K562 (cell line): ENCODE data around the gene CTNNB1. TPM values are rescaled to one million over a fixed set of nuclear protein-coding genes. Genes with fewer than 3 reads are reported as not detected.
A peak's percentile ranks its signal among the peaks of the same experiment; 100 is the strongest.

Experiments used
- ATAC-seq: fragments of 200-7000 bp; cut with Tn5 transposase; 3 replicates; pipeline ENCODE4 v1.9.1; 2020; ENCODE audit warnings: moderate library complexity
- BruUV-seq: library from RNA; stranded (reverse); fragments of 400-500 nt; replicated peaks from 2 replicates; lab custom pipeline; 2021; lab: Mats Ljungman, UMichigan
- CTCF ChIA-PET: fragments of 300-600 bp; formaldehyde crosslinking; extraction: SDS; loops from one replicate; lab custom pipeline; 2021; ENCODE audit warnings: low intra/inter-chr PET ratio; lab: Yijun Ruan, JAX
- POLR2A ChIA-PET: fragments of 300-600, 350-650 bp; sonication (Branson Sonifier 250); formaldehyde crosslinking; extraction: SDS; loops from one replicate; lab custom pipeline; 2021; ENCODE audit warnings: antibody characterized with exemption, inconsistent platforms; lab: Yijun Ruan, JAX
- DNase-seq, 4 experiments: peaks; one replicate each; pipeline versions ENCODE4 v3.0.0 to v3.0.0-alpha.2; 2011 to 2018; ENCODE audit warnings: low spot score in 3 of 4, mixed read lengths in 3 of 4; ENCODE audit errors: extremely low read depth in 1 of 4
- FAIRE-seq: peaks from 2 replicates; lab custom pipeline; 2011; peaks lifted over from hg19 to GRCh38; lab: Jason Lieb, UNC
- H2AFZ ChIP-seq: 2 replicates; pipeline ENCODE4 v1.6.0; 2011; ENCODE audit warnings: low read depth, low read length, control low read depth, inconsistent platforms
- H3K27ac ChIP-seq: fragments of 200-600 bp; 3 replicates; pipeline ENCODE4 v1.8.0; 2011; ENCODE audit warnings: low read depth, mild to moderate bottlenecking, control low read depth, inconsistent platforms, low read length, moderate library complexity, mixed read lengths; ENCODE audit errors: extremely low read depth
- H3K27me3 ChIP-seq, 2 experiments: fragments of 300-600 bp in 1 of 2; 2 replicates in 1 of 2; 3 replicates in 1 of 2; pipeline versions ENCODE4 v1.6.0 to v1.8.0; 2011; ENCODE audit warnings: inconsistent platforms in 2 of 2, low read length in 2 of 2, mild to moderate bottlenecking in 1 of 2, mixed read lengths in 1 of 2, moderate library complexity in 1 of 2; ENCODE audit not compliant: control insufficient read depth in 2 of 2, insufficient read depth in 2 of 2
- H3K36me3 ChIP-seq: fragments of 300-600 bp; 3 replicates; pipeline ENCODE4 v1.8.0; 2011; ENCODE audit warnings: mild to moderate bottlenecking, low read length, inconsistent platforms; ENCODE audit not compliant: control insufficient read depth, insufficient read depth
- H3K4me1 ChIP-seq, 2 experiments: fragments of 200-600 bp in 1 of 2; replicated peaks in 1 of 2; 2 replicates in 1 of 2; 3 replicates in 1 of 2; pipeline versions ENCODE4 v1.5.1 to v1.8.0; 2011; ENCODE audit warnings: inconsistent platforms in 2 of 2, low read length in 2 of 2, mild to moderate bottlenecking in 1 of 2, mixed read lengths in 1 of 2, moderate library complexity in 1 of 2; ENCODE audit not compliant: control insufficient read depth in 2 of 2, insufficient read depth in 2 of 2
- H3K4me2 ChIP-seq: 2 replicates; pipeline ENCODE4 v1.6.1; 2011; ENCODE audit warnings: low read length, control low read depth, inconsistent platforms, mixed read lengths; ENCODE audit not compliant: insufficient read depth
- H3K4me3 ChIP-seq: fragments of 200-600 bp; sonication (generic), shearing (Covaris generic); 2 replicates; pipeline ENCODE4 v1.5.1; 2016; ENCODE audit warnings: control low read depth, inconsistent platforms
- H3K79me2 ChIP-seq: fragments of 200-600 bp; 3 replicates; pipeline ENCODE4 v1.8.0; 2011; ENCODE audit warnings: low read length, inconsistent platforms; ENCODE audit not compliant: control insufficient read depth, insufficient read depth
- H3K9ac ChIP-seq, 2 experiments: 2 replicates each; pipeline versions ENCODE4 v1.6.0 to v1.6.1; 2011; ENCODE audit warnings: low read depth in 2 of 2, low read length in 2 of 2, control low read depth in 1 of 2, inconsistent platforms in 1 of 2, mild to moderate bottlenecking in 1 of 2, mixed read lengths in 1 of 2; ENCODE audit not compliant: insufficient read depth in 1 of 2
- H3K9me1 ChIP-seq: one replicate; pipeline ENCODE4 v1.6.0; 2011; ENCODE audit warnings: inconsistent platforms, mild to moderate bottlenecking, low read length, moderate library complexity; ENCODE audit not compliant: control insufficient read depth, insufficient read depth
- H3K9me3 ChIP-seq: replicated peaks from 2 replicates; pipeline ENCODE4 v1.5.1; 2011; ENCODE audit warnings: low read depth, low read length, inconsistent platforms; ENCODE audit not compliant: control insufficient read depth, insufficient read depth
- H4K20me1 ChIP-seq: replicated peaks from 2 replicates; pipeline ENCODE4 v1.6.1; 2011; ENCODE audit warnings: low read length, inconsistent platforms, mixed read lengths; ENCODE audit not compliant: control insufficient read depth, insufficient read depth
- ARID1B ChIP-seq: fragments of 450-650 bp; IDR thresholded peaks from 2 replicates; pipeline ENCODE4 v1.6.1; 2016; ENCODE audit warnings: antibody characterized with exemption, mild to moderate bottlenecking, inconsistent platforms
- CUX1 ChIP-seq: fragments of 200-800 bp; sonication (Bioruptor generic); IDR thresholded peaks from 2 replicates; pipeline ENCODE4 v1.6.1; 2016; ENCODE audit warnings: missing genetic modification characterization, missing compliant biosample characterization
- FOXP4 ChIP-seq: sonication (generic); formaldehyde crosslinking; IDR thresholded peaks from 2 replicates; pipeline ENCODE4 v1.8.0; 2022; ENCODE audit warnings: mild to moderate bottlenecking, missing genetic modification reagents, borderline replicate concordance
- JUND ChIP-seq, 2 experiments: IDR thresholded peaks; 2 replicates in 1 of 2; 3 replicates in 1 of 2; pipeline ENCODE4 v1.6.1; 2011; ENCODE audit warnings: borderline replicate concordance in 2 of 2, low read depth in 2 of 2, low read length in 2 of 2, improper control_type of control experiment in 1 of 2, missing biosample characterization in 1 of 2, missing genetic modification characterization in 1 of 2, missing genetic modification reagents in 1 of 2
- KAT2B ChIP-seq: IDR thresholded peaks from one replicate; pipeline ENCODE4 v1.6.1; 2012; ENCODE audit warnings: low read depth, mild to moderate bottlenecking, control low read depth, inconsistent platforms, low read length, moderate library complexity
- MAFG ChIP-seq: fragments of 450-650 bp; conservative IDR thresholded peaks from 2 replicates; pipeline ENCODE4 v1.6.1; 2016; ENCODE audit warnings: missing genetic modification characterization, missing compliant biosample characterization
- MNT ChIP-seq, 2 experiments: fragments of 450-650 bp; conservative IDR thresholded peaks; 2 replicates each; pipeline ENCODE4 v1.6.1; 2017; ENCODE audit warnings: mild to moderate bottlenecking in 2 of 2, moderate library complexity in 2 of 2
- NCOA2 ChIP-seq, 2 experiments: fragments of 450-650 bp; IDR thresholded peaks; 2 replicates each; pipeline ENCODE4 v1.6.1; 2018; ENCODE audit warnings: mild to moderate bottlenecking in 2 of 2, moderate library complexity in 1 of 2; ENCODE audit not compliant: partially characterized antibody in 2 of 2
- NCOR1 ChIP-seq: fragments of 450-650 bp; IDR thresholded peaks from 2 replicates; pipeline ENCODE4 v1.6.1; 2016; ENCODE audit warnings: mild to moderate bottlenecking, moderate library complexity
- NFXL1 ChIP-seq: fragments of 450-650 bp; formaldehyde crosslinking; IDR thresholded peaks from 2 replicates; pipeline ENCODE4 v1.4.0; 2021; ENCODE audit warnings: mild to moderate bottlenecking
- SUPT5H ChIP-seq: fragments of 450-650 bp; IDR thresholded peaks from 2 replicates; pipeline ENCODE4 v1.6.1; 2016
- YBX1 ChIP-seq: fragments of 450-650 bp; IDR thresholded peaks from 2 replicates; pipeline ENCODE4 v1.7.1; 2016; ENCODE audit warnings: mild to moderate bottlenecking
- WGBS: fragments of 100-300 bp; shearing (Covaris generic); methylation state at CpG from one replicate; pipeline ENCODE4 v1.1.6; 2016; ENCODE audit warnings: low coverage, mixed read lengths; ENCODE audit not compliant: insufficient coverage; ENCODE audit errors: missing lambda C conversion rate; 5-methylcytosine and 5-hydroxymethylcytosine counted together
- in situ Hi-C: fragments of 300-500 bp; cut with MboI; formaldehyde crosslinking; loops from 4 replicates; pipeline ENCODE4 v1.15.0; 2018; ENCODE audit warnings: inconsistent platforms, mixed read lengths
- intact Hi-C: fragments of 100-400 bp; cut with micrococcal nuclease; formaldehyde crosslinking; loops from 2 replicates; pipeline ENCODE4 v1.14.2; 2022
- polyA plus RNA-seq, 8 experiments: library from polyadenylated mRNA; depleted of rRNA in 4 of 8; stranded (reverse) in 5 of 8; unstranded in 3 of 8; fragments of >200 nt; fragmentation: Nextera tagmentation in 2 of 8; fragmentation: Illumina TruSeq in 1 of 8; extraction: Ambion mirVana in 2 of 8; extraction: Trizol in 1 of 8; gene quantifications; 2 replicates each; pipeline versions ENCODE4 v1.2.1 to v1.2.3, GENCODE V29; 2011 to 2014; ENCODE audit warnings: inconsistent platforms in 1 of 8, missing spikeins in 1 of 8
- total RNA-seq, 7 experiments: library from RNA; depleted of rRNA in 6 of 7; stranded (reverse); fragments of >200 nt in 6 of 7; fragmentation: Illumina TruSeq in 2 of 7; extraction: Trizol in 2 of 7; gene quantifications; 2 replicates each; pipeline versions ENCODE4 v1.2.1 to v1.2.3, GENCODE V29; 2011 to 2021; ENCODE audit warnings: low replicate concordance in 1 of 7

CTNNB1 gene
- total and polyA plus RNA-seq, 9 of the 15 experiments (the other 6 are each of a cell fraction or from before 2014, with no cell fraction given), result 44.3 to 193 (median 154) TPM

DNA sequence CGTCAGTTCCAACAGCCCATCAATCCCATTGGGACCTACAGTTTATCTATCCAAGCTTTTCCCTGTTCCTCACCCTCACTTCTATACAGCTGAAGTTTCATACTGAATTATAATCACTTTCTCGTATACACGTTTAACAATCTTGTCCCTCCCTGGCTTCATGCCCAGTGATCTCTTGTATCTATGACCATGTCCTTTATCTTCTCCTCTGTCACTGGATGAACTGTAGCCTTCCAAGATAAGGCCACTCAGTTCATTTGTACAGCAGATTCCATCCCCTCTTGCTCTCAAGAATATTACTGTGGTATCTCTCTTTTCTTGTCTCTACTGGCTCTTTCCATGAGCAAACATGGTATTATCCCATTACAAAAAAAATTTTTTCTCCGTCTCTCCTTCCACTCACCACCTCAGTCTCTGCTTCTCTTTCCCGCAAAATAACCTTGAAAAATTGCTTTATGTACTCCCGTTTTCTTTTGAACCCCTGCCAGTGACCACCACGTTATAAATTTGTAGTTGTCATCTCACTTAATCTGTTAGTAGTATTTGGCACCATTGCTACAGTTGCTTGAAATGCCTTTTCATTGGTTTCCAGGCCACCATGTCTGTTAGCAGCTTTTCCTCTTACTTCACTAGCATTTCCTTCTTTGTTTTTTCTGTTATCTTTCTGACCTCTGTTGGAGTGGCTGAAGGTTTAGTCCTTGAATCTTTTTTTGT lies 9.4 kb downstream of the CTNNB1 start:
- DNase-seq, result peak in 2 of 4 experiments; percentile 22 to 59
- POLR2A ChIA-PET, result interaction anchor here (0.6 to 5.4 kb wide), 2 partner anchors 9 to 23 kb away, joined by 3 to 33 read pairs; partner anchors contain the start of gene CTNNB1
- Histone ChIP-seq H3K36me3 (no peaks in the 10 kb centered on the region; the same call in 2 of the 3 replicates), H4K20me1 (peaks cover 74% of the 10 kb centered on the region), H3K9me3 (no peaks in the 10 kb centered on the region), H3K79me2 (peaks cover 97% of the 10 kb centered on the region), H2AFZ (no peak overlapping the region), H3K4me3 (no peak overlapping the region), H3K4me1 (peaks cover 7 to 30% of the 10 kb centered on the region in 2 experiments; a peak in 4 of 5 replicates), H3K27ac (no peak overlapping the region), H3K9ac (no peak overlapping the region), H3K27me3 (no peaks in the 10 kb centered on the region), H3K9me1 (no peaks in the 10 kb centered on the region), H3K4me2 (no peak overlapping the region)
- intact Hi-C loops (loop anchor here (10.0 kb wide), 1 partner anchor 624 kb away; no protein-coding TSS in a partner anchor), in situ Hi-C loops (no loop called here)
- peak; percentile 15 for FAIRE-seq
- WGBS, result 12% methylated on average over 7 of the region's 7 CpGs
- peak; percentile 37 for ATAC-seq
- CTCF ChIA-PET, result no interaction called here
- BruUV-seq, result no TSS peak
- TF ChIP-seq JUND (IDR thresholded peaks at IDR 0.05; ENCODE audit: borderline replicate concordance, low read depth, low read length) (peak; percentile 37; the same call in 1 of the 2 replicates), JUND (tag; IDR thresholded peaks at IDR 0.05; ENCODE audit: borderline replicate concordance, low read depth, low read length) (no peak; the same call in 2 of the 3 replicates), NCOA2 (IDR thresholded peaks at IDR 0.05; ENCODE audit: partially characterized antibody in 2 of 2) (peak in 1 of 2 experiments; percentile 20), SUPT5H (no peak), FOXP4 (CRISPR knock-in tag) (no peak), MNT (conservative IDR thresholded peaks at IDR 0.05) (no peak), ARID1B (peak; percentile 49; the same call in 1 of the 2 replicates), CUX1 (CRISPR knock-in tag) (no peak), NFXL1 (CRISPR knock-in tag) (no peak), KAT2B (no peak), NCOR1 (peak; percentile 13; the same call in 1 of the 2 replicates), YBX1 (no peak), MAFG (tag) (no peak)
